Ovary (tissue), 3 donors: Measurements from ENCODE around the gene CDCA3.

Experiments used
- CTCF ChIP-seq, 3 donors: fragments of 450-650 bp in 2 of 3; fragments of 200-600 bp in 1 of 3; IDR thresholded peaks; one replicate each; pipeline versions ENCODE4 v1.5.1 to v1.8.0; 2016 to 2022; ENCODE audit warnings: antibody characterized with exemption in 3 of 3, mild to moderate bottlenecking in 1 of 3
- POLR2A ChIP-seq: fragments of 450-650 bp; IDR thresholded peaks from one replicate; pipeline ENCODE4 v1.6.1; 2017; ENCODE audit warnings: antibody characterized with exemption, mild to moderate bottlenecking, moderate library complexity
- donor health status: DM: no; HTN: no; CAD: no.

- TF ChIP-seq POLR2A (no peak), CTCF (IDR thresholded peaks at IDR 0.05) (no peak)
Measured at GRCh38 chr12:6840330-6840729, 10.8 kb downstream of the CDCA3 start.
